ENCODE measurements around the gene RPTOR.

RPTOR gene

GRCh38 chr17:80978499-80979497, 434.2 kb downstream of the RPTOR start:
- TF ChIP-seq, protein P1, sequence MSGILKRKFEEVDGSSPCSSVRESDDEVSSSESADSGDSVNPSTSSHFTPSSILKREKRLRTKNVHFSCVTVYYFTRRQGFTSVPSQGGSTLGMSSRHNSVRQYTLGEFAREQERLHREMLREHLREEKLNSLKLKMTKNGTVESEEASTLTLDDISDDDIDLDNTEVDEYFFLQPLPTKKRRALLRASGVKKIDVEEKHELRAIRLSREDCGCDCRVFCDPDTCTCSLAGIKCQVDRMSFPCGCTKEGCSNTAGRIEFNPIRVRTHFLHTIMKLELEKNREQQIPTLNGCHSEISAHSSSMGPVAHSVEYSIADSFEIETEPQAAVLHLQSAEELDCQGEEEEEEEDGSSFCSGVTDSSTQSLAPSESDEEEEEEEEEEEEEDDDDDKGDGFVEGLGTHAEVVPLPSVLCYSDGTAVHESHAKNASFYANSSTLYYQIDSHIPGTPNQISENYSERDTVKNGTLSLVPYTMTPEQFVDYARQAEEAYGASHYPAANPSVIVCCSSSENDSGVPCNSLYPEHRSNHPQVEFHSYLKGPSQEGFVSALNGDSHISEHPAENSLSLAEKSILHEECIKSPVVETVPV (CRISPR knock-in tag; IDR thresholded peaks at IDR 0.05) = no peak
- TF ChIP-seq CREB5 (CRISPR knock-in tag; IDR thresholded peaks at IDR 0.05; ENCODE audit: low read depth) (no peak), PPARA (CRISPR knock-in tag; IDR thresholded peaks at IDR 0.05; ENCODE audit: borderline replicate concordance) (no peak), OSR1 (CRISPR knock-in tag; IDR thresholded peaks at IDR 0.05) (no peak), TOX (CRISPR knock-in tag; IDR thresholded peaks at IDR 0.05; ENCODE audit: borderline replicate concordance) (no peak), RARB (CRISPR knock-in tag; IDR thresholded peaks at IDR 0.05) (no peak), GLIS3 (CRISPR knock-in tag; IDR thresholded peaks at IDR 0.05) (no peak), ISL1 (CRISPR knock-in tag; IDR thresholded peaks at IDR 0.05) (no peak), ZNF8 (CRISPR knock-in tag; IDR thresholded peaks at IDR 0.05) (no peak)
- ATAC-seq = no peak; the same call in 2 of the 3 replicates

DNA sequence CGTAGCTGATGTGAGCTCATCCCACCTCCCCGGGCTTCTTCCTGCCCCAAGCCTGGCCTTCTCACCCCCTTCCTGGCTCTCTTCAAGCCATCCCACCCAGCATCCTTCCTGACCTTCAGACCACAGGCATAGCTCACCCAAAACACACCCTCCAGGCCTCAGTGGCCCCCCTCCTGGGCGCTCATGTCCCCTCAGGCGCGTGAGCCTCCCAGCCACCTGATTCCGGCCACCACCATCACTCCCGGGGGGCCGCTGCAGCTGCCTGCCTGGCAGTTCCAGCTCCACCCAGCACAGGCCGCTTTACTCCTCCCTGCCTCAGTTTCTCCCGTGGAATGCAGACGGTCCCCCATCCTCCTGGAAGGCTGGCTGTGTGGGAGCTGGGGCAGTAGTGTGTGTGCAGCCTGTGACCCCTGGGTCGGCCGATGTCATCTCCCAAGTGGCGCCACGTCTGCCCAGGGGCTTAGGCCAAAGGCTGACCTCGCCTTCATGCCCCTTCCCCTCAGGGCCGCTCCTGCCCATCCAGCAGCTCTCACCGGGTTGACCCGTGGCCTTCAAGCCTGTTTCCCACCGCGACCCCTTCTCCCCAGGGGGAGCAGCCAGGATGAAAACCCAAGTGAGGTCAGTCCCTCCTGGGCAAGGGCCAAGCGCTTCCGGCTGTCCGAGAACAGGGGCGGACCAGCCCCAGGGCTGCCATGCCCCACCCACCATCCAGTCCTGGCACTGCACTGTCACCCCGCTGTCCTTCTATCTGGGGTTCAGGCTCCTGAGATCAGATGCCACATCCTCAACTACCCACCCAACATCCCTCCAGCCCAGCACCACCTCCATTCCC, 435.1 kb downstream of the RPTOR start:
- no peak for ATAC-seq
- TF ChIP-seq, protein P2, sequence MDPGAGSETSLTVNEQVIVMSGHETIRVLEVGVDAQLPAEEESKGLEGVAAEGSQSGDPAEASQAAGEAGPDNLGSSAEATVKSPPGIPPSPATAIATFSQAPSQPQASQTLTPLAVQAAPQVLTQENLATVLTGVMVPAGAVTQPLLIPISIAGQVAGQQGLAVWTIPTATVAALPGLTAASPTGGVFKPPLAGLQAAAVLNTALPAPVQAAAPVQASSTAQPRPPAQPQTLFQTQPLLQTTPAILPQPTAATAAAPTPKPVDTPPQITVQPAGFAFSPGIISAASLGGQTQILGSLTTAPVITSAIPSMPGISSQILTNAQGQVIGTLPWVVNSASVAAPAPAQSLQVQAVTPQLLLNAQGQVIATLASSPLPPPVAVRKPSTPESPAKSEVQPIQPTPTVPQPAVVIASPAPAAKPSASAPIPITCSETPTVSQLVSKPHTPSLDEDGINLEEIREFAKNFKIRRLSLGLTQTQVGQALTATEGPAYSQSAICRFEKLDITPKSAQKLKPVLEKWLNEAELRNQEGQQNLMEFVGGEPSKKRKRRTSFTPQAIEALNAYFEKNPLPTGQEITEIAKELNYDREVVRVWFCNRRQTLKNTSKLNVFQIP (CRISPR knock-in tag; IDR thresholded peaks at IDR 0.05; ENCODE audit: borderline replicate concordance, low read depth) = no peak
- TF ChIP-seq ZNF8 (CRISPR knock-in tag; IDR thresholded peaks at IDR 0.05) (no peak), TCF4 (CRISPR knock-in tag; IDR thresholded peaks at IDR 0.05; ENCODE audit: borderline replicate concordance) (no peak), ZNF70 (CRISPR knock-in tag; IDR thresholded peaks at IDR 0.05) (no peak), GLIS3 (CRISPR knock-in tag; IDR thresholded peaks at IDR 0.05) (no peak), CSDC2 (CRISPR knock-in tag; IDR thresholded peaks at IDR 0.05) (no peak), RARB (CRISPR knock-in tag; IDR thresholded peaks at IDR 0.05) (no peak), ZFP30 (CRISPR knock-in tag; IDR thresholded peaks at IDR 0.05) (no peak), ISL1 (CRISPR knock-in tag; IDR thresholded peaks at IDR 0.05) (no peak), ESRRG (CRISPR knock-in tag; IDR thresholded peaks at IDR 0.05) (no peak), TOX (CRISPR knock-in tag; IDR thresholded peaks at IDR 0.05; ENCODE audit: borderline replicate concordance) (no peak), ZNF565 (CRISPR knock-in tag; conservative IDR thresholded peaks at IDR 0.05; ENCODE audit: low read depth) (no peak), OSR1 (CRISPR knock-in tag; IDR thresholded peaks at IDR 0.05) (no peak)
- TF ChIP-seq, protein P1 (CRISPR knock-in tag; IDR thresholded peaks at IDR 0.05) = no peak
- TF ChIP-seq, protein P3, sequence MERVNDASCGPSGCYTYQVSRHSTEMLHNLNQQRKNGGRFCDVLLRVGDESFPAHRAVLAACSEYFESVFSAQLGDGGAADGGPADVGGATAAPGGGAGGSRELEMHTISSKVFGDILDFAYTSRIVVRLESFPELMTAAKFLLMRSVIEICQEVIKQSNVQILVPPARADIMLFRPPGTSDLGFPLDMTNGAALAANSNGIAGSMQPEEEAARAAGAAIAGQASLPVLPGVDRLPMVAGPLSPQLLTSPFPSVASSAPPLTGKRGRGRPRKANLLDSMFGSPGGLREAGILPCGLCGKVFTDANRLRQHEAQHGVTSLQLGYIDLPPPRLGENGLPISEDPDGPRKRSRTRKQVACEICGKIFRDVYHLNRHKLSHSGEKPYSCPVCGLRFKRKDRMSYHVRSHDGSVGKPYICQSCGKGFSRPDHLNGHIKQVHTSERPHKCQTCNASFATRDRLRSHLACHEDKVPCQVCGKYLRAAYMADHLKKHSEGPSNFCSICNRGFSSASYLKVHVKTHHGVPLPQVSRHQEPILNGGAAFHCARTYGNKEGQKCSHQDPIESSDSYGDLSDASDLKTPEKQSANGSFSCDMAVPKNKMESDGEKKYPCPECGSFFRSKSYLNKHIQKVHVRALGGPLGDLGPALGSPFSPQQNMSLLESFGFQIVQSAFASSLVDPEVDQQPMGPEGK (CRISPR knock-in tag; IDR thresholded peaks at IDR 0.05; ENCODE audit: borderline replicate concordance) = no peak

GRCh38 chr17:80980397-80981061, 435.9 kb downstream of the RPTOR start:
- TF ChIP-seq PPARA (CRISPR knock-in tag; IDR thresholded peaks at IDR 0.05; ENCODE audit: borderline replicate concordance) = no peak
- no peak for TF ChIP-seq ISL1 (CRISPR knock-in tag; IDR thresholded peaks at IDR 0.05)
- no peak for TF ChIP-seq SNAI2 (CRISPR knock-in tag; IDR thresholded peaks at IDR 0.05)
- no peak for TF ChIP-seq ZFP30 (CRISPR knock-in tag; IDR thresholded peaks at IDR 0.05)
- no peak for TF ChIP-seq ESRRG (CRISPR knock-in tag; IDR thresholded peaks at IDR 0.05)
- TF ChIP-seq ARNTL (CRISPR knock-in tag; IDR thresholded peaks at IDR 0.05; ENCODE audit: borderline replicate concordance, low read depth) = no peak
- no peak for TF ChIP-seq ZC3H10 (CRISPR knock-in tag; IDR thresholded peaks at IDR 0.05)
- no peak for TF ChIP-seq TOX (CRISPR knock-in tag; IDR thresholded peaks at IDR 0.05; ENCODE audit: borderline replicate concordance)
- no peak for TF ChIP-seq GLIS3 (CRISPR knock-in tag; IDR thresholded peaks at IDR 0.05)
- TF ChIP-seq, protein P1 (CRISPR knock-in tag; IDR thresholded peaks at IDR 0.05) = no peak
- no peak for TF ChIP-seq ZNF8 (CRISPR knock-in tag; IDR thresholded peaks at IDR 0.05)
- no peak for TF ChIP-seq ZFP3 (CRISPR knock-in tag; IDR thresholded peaks at IDR 0.05)
- no peak for TF ChIP-seq ZNF70 (CRISPR knock-in tag; IDR thresholded peaks at IDR 0.05)
- TF ChIP-seq CSDC2 (CRISPR knock-in tag; IDR thresholded peaks at IDR 0.05) = no peak
- TF ChIP-seq, protein P3 (CRISPR knock-in tag; IDR thresholded peaks at IDR 0.05; ENCODE audit: borderline replicate concordance) = no peak
- ATAC-seq = no peak; the same call in 2 of the 3 replicates

Measured in SK-N-SH treated with all-trans-retinoic acid at 6 μM for 48 hours (cell line).